ENCODE results near the gene SV2A.

DNA sequence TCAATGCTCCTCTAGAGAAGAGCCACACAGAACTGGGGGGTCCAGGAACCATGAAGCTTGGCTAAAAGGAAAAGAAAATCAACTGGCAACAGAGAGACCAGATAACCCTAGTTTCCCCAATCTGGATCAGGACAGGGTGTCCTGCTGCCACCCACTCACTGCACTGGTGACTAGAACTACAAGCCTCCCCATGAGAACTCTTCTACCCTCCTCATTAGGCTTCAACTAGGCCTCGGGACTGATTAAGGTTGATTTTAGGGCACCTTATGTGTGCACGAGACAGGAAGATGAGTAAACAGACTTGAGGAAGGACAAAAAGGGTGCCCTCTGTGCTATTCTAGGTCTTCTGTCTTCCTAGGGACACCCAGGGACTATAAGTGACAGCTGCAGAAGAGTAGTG lies 12.2 kb upstream of the SV2A start:
- TF ChIP-seq BHLHE40 (IDR thresholded peaks at IDR 0.05; ENCODE audit: borderline replicate concordance) (no peak), SP1 (IDR thresholded peaks at IDR 0.05) (no peak), ARNT (IDR thresholded peaks at IDR 0.05) (no peak)
